ENCODE results near the gene ZFPM1.

Gene ZFPM1

DNA sequence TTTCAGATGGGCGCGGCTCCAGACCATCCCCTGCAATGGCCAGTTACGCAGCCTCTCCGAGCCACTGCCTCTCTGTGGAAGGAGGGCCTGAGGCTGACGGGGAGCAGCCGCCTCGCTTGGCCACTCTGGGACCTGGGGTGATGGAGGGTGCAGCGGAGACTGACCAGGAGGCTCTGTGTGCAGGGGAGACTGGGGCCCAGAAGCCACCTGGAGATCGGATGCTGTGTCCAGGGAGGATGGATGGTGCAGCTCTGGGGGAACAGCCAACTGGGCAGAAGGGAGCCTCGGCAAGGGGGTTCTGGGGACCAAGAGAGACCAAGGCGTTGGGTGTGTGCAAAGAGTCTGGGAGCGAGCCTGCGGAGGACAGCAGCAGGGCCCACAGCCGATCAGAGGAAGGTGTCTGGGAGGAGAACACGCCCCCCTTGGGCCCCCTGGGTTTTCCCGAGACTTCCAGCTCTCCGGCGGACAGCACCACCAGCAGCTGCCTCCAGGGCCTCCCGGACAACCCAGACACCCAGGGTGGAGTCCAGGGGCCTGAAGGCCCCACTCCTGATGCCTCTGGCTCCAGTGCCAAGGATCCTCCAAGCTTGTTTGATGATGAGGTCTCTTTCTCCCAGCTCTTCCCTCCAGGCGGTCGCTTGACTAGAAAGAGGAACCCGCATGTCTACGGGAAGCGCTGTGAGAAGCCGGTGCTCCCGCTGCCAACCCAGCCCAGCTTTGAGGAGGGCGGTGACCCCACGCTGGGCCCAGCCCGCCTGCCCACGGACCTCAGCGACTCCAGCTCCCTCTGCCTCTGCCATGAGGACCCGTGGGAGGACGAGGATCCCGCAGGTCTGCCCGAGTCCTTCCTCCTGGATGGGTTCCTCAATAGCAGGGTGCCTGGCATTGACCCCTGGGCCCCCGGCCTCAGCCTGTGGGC, 17.4 kb upstream of the ZFPM1 start:
- no peak for DNase-seq

DNA sequence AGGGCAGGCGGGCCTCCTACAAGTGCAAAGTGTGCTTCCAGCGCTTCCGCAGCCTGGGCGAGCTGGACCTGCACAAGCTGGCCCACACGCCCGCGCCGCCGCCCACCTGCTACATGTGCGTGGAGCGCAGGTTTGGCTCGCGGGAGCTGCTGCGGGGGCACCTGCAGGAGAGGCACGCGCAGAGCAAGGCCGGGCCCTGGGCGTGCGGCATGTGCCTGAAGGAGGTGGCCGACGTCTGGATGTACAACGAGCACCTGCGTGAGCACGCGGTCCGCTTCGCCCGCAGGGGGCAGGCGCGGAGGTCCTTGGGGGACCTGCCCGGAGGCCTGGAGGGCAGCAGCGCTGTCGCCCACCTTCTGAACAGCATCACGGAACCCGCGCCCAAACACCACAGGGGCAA, 16.3 kb upstream of the ZFPM1 start:
- DNase-seq = no peak

DNA sequence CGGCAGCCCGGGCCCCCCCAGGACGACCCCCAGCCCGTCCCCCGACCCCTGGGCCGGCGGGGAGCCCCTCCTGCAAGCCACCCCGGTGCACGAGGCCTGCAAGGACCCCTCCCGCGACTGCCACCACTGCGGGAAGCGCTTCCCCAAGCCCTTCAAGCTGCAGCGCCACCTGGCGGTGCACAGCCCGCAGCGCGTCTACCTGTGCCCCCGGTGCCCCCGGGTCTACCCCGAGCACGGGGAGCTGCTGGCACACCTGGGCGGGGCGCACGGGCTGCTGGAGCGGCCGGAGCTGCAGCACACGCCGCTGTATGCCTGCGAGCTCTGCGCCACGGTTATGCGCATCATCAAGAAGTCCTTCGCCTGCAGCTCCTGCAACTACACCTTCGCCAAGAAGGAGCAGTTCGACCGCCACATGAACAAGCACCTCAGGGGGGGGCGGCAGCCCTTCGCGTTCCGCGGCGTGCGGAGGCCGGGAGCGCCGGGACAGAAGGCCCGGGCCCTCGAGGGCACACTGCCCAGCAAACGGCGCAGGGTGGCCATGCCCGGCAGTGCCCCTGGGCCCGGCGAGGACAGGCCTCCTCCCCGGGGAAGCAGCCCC, 15.6 kb upstream of the ZFPM1 start:
- DNase-seq = peak; percentile 55

DNA sequence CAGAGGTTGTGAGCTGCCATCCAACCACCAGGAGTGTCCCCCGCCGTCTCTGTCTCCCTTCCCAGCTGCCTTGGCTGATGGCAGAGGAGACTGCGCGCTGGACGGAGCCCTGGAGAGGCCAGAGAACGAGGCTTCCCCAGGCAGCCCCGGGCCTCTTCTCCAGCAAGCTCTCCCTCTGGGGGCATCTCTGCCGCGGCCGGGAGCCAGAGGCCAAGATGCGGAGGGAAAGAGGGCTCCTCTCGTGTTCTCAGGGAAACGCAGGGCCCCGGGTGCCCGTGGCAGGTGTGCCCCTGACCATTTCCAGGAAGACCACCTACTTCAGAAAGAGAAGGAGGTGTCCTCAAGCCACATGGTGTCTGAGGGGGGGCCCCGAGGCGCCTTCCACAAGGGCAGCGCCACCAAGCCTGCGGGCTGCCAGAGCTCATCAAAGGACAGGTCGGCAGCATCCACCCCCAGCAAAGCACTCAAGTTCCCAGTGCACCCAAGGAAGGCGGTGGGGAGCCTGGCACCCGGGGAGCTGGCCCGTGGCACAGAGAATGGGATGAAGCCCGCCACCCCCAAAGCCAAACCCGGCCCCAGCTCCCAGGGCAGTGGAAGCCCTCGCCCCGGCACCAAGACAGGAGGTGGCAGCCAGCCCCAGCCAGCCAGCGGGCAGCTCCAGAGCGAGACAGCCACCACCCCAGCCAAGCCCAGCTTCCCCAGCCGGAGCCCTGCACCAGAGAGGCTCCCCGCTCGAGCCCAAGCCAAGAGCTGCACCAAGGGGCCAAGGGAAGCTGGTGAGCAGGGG, 14.8 kb upstream of the ZFPM1 start:
- DNase-seq = no peak

DNA sequence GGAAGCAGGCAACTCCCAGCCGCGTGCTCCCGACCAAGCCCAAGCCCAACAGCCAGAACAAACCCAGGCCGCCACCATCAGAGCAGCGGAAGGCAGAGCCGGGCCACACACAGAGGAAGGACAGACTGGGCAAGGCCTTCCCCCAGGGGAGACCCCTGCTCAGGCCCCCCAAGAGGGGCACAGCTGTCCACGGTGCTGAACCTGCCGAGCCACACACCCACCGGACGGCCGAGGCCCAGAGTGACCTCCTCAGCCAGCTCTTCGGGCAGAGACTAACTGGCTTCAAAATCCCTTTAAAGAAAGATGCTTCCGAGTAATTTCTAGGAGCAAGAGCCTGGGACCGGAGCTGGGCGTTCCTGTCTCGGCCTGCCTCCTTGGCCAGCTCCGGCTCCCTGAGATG, 14.1 kb upstream of the ZFPM1 start:
- DNase-seq = no peak

DNA sequence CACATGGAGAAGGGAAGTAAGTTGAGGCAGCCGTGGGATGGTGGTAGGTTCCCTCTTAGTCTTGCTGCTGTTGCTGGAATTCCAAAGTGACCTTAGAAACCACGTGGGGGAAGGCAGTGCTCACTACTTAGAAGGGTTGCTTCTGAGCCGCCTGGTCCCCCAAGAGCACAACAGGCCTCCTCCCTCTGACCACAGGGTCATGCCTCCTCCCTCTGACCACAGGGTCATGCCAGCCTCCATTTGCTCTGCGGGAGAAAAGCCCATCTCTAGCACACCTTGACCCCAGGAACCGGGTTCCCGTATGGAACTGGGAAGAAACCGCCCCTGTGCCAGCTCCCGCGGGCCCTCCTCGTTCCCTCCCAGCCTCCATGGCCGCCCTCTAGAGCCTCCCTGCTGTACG, 13.4 kb upstream of the ZFPM1 start:
- DNase-seq = no peak

DNA sequence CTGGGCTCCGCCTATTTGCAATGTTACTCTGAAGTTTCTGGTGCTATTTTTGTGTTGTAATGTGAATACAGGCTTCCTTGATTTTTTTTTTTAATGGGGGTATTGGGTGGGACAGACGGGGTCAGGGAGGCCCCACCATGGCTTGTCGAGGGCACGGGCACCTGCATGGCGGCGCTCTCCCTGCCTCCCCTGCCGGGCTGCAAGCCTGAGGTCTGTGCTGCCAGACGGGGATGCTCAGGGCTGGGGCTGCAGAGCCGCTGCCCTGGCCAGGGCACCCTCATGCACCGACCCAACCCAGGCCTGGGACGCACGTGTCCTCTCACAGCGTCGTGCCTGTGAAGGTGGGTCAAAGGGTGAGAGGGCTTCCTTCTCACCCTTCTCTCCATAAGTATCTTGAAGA, 13.0 kb upstream of the ZFPM1 start:
- DNase-seq = no peak

DNA sequence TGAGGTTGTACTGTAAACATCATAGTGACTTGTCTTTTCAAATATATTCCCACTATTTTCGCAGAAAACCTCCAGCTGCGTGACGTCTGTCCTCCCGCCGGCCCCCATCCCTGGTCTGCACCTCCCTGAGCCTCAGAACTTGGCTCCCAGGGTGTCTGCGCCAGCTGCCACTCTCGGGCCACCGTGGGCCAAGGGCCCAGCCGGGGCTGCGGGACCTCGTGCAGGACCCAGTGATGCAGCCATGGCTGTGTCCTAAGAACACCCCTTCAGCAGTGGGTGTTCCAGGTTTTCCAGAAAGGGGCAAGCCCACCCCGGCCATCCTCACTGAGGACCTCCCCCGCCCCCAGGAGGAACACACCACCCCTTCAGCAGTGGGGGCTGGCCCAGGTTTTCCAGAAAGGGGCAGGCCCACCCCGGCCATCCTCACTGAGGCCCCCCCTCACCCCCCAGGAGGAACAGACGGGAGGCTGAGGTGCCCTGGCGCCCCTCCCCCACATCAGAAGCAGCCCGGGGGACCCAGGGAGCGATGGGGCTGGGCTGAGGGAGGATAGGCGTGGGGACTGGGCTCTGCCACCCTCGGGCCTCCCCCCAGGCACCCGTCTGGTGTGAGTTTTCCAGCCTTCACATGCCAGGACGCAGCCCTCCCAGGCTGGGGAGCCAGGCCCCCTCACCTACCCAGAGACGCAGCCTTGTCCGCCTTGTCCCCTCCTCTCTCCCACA, 12.2 kb upstream of the ZFPM1 start:
- DNase-seq = no peak

DNA sequence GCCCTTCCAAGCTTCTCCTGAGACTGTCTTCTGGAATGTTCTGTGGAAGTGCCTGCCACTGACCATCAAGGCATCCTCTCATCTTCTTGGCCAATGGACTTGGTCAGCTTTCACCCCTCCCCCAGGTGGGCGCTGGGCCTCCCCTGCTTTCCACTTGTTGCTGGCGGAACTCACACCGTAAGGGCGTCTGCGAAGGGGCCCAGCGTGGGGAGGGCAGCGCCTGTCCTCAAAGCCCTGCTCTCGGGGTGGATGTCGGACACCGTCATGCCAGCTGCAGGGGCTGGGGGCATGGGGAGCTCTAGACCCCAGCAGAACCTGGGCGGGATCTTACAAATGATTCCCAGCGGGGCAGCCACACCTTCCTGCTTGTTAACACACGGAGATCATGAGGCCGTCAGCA, 11.6 kb upstream of the ZFPM1 start:
- no peak for DNase-seq

DNA sequence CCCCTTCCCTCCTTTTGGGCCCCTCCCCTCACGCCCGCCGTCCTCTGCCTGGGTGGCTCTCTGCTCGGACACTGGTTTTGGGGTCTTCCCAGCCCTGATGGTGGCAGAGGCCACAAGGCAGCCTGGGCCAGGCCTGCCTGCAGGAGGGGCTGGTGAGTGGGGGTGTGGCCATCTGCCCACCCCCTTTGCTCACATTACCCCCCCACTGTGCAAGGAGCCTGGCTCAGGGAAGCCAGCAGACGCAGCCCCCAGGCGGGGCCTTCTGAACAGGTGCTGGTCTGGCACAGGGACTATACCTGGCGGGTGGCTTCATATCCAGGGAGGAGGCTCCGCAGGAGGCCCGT, 10.7 kb upstream of the ZFPM1 start:
- no peak for DNase-seq

DNA sequence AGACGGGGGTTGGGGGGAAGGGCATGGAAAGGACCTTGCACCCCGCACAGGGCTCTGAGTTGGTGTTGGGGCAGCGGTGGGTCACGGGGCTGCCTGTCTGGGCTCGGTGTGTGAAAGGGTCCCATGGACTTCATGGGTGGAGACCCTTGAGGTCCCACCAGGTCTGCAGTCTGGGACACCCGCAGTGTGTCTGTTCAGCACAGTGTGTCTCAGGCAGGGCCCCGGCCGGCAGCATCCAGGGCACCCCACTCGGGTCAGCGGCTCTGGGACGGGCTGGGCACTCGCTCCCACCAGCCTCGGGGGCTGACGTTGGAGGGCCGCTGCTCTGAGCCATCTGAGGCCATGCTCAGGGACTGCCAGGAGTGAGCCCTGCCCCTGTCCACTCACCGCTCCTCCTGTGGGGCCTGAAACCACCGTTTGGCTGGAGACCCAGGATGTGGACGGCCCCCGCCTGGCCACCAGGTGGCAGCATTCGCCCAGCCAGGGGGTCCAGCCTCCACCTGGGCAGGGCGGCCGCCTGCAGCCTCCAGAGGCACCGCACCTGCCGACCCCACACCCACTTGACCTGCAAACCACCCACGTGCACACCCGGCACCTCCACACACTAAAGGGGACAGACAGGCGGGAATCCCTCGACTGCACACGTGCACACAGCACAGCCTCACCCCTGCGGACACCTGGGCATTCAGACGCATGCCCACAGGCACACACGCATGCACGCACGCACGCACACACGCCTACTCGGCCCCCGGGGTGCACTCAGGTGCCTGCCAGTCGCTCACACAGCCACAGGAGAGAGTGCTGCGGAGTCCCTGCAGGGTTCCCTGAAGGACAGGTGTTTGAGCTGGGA, 10.1 kb upstream of the ZFPM1 start:
- DNase-seq = peak; percentile 78

DNA sequence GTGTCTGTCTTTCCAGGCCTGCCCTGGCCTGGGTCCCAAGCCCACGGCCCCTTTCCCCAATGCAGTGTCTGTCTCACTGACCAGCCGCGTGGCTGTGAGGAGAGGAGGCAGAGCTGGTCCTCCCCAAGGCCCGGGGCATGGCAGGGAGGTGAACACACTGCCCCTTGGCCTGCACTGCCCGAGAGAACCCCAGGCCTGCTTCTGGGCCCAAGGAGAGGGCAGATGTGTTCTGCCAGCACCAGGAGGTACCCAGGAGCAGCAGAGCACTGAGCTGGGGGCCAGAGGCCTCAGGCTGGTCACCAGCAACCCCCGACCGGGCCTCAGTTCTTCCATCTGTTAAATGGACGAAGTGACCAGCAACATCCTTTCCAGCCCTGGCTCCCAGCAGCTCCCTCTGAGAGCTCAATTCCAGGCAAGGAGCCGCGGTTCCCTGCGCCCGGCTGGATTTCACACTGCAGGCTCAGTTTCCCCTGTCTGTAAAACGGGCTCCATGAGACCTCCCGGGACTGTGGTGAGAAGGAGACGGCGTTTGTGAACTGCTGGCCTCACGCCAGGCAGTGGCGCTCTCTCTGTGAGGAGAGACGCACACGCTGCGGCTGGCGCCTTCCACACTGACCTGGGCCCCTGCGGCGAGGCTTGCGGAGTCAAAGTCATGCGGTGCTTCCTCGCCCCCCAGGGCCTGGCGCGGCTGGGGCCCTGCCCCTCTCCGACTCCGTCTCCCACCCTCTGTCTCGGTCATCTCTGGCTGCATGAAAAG, 8.1 kb upstream of the ZFPM1 start:
- peak; percentile 36 for DNase-seq

DNA sequence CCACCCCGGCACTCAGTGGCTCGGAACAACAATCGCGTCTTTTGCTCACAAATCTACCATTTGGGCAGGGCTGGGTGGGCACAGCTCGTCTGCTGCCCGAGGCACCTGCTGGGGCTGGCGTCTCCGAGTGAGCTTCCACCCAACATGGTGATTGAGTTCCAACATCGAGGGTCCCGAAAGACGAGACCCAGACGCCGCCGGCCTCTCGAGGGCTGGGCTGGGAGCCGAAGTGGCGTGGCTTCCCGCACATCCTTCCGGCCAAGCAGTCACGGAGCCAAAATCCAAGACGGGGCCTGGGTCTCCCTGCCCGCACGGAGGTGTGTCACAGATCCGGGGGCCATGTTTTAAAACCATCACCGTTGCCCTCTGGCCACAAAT, 7.5 kb upstream of the ZFPM1 start:
- no peak for DNase-seq

DNA sequence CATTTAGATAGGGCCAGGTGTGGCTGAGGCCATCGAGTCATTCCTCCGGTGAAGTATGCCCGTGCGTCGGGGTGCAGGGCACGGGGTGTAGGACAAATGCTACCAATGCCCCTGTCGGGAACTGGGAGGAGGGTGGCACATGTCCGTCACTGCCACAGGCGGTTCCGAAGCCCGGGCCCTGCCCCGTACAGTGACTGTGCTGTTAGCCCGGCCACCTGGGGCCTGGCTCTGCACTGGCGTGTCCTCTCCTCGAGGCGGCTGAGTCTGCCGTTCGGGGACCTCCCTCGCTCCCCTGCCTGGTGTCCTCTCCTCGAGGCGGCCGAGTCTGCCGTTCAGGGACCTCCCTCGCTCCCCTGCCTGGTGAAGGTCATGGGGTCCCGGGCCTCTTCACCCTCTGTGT, 7.0 kb upstream of the ZFPM1 start:
- DNase-seq = no peak

DNA sequence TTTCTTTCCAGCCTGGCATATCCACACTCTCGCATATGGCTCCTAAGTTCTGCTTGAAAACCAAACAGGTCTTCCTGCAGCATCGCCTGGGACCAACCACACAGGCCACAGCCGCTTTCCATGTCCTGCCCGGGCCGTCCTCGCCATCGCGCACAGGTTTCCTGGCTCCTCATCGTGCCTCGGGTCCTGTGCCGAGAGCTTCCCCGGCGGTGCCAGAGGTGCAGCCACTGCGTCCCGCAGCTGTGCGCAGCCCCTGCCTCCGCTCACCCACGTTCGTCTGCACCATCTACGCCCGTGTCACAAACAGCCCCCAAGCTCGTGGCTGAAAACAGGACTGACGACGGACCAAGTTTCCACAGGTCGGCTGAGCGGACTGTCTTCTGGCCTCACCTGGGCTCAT, 6.3 kb upstream of the ZFPM1 start:
- no peak for DNase-seq

DNA sequence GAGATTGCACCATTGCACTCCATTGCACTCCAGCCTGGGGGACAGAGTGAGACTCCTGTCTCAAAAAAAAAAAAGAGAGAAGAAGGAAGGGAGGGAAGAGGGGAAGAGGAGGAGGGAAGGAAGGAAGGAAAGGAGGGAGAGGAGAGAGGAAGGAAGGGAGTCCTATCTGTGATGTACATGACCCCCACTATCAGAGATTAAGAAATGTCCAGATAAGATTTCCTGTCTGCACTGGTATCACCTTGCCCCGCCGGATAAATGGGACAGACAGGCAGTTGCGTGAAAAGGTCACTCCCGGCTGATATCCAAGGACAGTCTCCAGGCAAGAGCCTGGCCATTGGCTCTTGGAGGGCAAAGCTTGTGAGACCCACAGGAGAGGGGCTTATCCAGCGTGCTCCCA, 5.2 kb upstream of the ZFPM1 start:
- no peak for DNase-seq

DNA sequence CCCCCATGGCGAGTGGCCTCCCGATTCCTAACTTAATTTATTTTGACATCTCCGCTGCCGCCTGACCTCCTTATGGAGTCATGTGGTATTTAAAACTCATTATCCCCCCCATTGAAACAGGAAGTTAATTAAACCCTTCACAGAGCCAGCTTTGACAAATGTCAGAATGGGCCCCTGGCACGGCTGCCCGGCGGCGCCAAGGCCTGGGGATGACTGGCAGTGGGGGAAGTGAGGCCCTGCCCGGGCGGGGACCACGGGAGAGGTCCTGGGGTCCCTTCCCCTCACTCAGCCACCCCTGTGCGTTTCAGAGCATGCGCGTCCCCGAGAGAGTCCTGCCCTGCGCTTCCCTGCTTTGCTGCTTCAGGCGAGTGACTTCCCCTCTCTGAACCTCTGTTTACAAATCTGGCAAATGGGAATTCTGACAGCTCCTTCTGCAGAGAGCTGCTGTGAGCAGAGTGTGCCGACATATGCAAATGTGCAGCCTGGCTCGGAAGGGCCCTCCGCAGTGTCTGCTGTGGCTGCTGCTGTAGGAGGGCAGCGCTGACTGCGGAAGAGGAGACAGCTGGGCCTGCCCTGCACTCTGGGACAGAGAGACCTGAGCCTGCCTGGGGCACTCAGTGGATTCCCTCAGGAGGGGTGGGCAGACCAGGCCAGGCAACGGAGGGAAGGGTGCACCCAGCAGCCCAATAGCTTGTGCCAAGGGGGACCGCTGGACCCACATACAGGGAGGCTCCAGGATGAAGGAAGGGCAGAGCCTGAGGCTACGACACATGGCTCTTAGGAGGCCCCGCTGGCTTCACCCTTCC, 4.4 kb upstream of the ZFPM1 start:
- DNase-seq = no peak

DNA sequence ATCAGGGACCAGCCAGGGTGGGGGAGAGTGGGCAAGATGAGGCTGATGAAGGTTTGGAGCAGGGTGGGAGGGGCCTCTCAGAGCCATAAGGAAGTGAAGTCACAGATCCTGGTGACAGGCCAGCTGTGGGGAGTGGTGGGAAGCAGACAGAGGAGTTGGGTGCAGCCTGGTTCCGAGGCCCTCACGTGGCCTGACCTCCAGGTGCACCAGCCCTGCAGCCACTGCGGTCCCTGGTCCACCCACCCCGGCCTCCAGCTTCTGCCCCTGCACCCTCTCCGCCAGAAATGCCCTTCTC, 3.9 kb upstream of the ZFPM1 start:
- DNase-seq = no peak

DNA sequence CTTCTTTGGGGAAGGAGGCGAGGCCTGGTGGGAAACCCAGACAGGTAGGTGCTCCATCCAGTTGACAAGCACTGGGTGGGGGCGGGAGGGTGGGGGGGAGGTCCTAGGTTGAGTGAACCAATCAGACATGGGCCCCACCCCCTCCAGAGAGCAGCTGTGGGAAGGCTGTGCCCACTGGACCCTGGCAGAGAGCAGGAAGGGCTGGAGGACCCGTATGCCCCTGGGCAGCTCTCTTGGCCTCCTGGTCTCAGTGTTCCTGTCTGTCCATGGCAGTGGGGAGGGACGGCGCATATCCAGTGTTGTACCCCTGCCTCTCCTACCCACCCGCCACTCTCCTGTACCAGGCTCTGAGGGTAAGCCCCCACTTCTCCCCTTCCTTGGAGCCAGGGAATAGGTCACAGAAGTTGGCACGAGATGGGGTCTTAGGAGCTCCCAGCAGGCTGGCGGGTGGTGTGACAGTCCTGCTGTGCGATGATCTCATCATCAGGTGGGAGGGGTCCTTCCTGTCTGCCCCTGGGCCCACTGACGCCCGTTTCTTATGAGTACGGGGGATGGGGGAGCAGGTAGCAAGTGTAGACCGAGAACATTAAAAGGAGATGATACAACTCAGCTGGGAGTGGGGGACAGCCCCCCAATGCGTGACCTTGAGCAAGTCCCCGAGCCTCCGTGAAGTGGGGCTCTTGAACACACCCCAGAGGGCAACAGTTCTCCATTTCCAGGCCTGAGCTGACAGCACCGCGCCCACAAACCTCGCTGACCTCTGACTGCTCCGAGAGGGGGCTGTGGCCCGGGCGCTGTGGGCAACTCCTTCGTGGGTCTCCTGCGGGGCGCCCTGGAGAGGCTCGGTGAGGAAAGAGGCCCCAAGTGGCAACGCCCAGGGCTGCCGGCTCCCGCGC, 1.2 kb upstream of the ZFPM1 start:
- DNase-seq = no peak

Data from DMS53 (cell line).